ENCODE measurements around the gene EFCC1.

EFCC1 gene

DNA sequence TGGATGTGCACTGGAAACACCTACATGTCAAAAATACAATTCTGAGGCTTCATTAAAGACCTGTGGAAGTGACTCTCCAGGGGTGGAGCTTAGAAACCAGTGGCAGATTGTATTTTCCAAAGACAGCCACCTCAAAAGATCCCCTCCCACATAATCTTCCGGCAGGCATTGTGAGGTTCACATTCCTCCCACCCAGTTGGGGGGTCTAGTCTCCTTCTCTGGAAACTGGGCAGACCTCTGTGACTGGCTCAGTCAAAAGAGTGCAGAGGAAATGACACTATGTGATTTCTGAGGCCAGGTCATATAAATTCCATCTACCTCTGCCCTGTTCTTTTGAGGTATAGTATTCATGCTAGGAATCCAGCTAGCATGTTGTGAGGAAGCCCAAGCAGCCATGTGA lies 5.4 kb upstream of the EFCC1 start:
- DNase-seq = no peak

- no peak for DNase-seq
Measured at GRCh38 chr3:128996200-128996599, 4.9 kb upstream of the EFCC1 start.

DNA sequence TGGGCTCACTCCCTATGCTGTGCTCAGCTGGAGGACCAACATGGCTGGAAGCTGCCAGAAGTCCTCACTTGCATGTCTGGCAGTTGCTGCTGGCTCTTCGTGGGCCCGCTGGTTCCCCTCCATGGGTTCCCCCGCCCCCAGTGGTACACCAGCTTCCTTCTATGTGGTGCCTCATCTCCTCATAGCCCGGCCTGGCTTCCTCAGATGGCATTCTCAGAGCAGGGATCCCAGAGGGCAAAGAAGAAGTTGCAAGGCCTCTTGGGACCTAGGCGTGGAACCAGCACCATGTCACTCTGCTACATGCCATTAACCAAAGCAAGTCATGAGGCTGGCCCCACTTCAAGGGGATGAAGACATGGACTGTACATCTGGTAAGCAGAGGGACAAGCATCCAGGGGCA lies 4.4 kb upstream of the EFCC1 start:
- no peak for DNase-seq

DNA sequence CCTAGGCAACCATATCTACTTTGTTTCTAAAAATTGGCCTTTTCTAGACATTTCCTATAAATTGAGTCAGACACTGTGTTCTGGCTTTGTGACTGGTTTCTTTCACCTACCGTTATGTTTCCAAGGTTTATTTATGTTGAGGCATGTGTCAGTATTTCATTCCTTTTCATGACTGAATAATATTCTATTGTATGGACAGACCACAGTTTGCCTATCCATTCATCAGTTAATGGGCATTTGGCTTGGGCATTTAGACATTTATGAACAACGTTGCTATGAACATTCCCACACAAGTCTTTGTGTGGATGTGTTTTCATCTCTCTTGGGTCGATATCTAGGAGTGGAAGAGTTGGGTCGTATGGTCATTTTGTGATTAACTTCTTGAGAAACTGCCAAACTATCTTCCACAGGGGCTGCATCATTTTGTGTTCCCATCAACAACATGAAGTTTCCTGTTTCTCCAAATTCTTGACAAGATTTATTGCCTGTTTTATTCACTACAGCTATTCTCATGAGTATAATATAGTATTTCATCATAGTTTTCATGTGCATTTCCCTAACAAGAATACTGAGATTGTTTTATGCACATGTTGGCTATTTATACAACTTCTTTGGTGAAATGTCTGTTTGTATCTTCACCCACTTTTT lies 3.5 kb upstream of the EFCC1 start:
- no peak for DNase-seq

DNA sequence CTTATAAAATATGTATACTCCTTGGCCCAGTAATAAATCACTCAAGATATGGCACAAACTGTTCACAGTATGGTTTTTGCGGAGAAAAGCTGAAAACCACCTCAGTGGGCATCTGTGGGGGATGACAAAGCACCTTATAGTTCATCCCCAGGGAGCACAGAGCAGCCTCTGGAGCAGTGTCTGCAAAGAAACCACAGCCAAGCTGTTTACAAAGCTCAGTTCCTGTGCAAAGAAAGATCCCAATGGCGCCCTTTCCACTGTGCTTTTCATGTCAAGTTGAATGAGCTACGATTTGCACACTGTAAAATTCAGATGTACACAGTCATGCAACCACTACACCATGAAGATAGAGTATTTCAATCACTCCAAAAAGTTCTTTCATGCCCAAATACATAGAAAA lies 2.5 kb upstream of the EFCC1 start:
- no peak for DNase-seq

DNA sequence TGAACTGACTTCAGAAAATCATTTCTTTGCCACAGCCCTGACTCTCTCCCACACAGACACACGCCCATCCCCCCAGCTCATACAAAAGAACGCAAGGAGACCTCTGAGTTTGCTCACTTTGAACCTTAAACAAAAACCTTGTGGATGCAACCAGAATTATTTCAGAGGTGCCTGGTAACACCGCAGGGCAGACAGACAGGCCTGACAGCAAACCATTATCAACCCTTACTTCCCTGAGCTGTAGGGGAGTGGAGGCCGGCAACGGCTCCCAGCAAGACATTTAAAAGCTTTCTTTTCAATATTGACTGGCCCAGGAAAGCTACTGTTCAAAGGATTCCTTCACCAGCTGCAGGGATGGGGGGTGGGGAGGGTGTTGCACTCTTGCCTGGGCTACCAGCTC lies 2.0 kb upstream of the EFCC1 start:
- DNase-seq = no peak

DNA sequence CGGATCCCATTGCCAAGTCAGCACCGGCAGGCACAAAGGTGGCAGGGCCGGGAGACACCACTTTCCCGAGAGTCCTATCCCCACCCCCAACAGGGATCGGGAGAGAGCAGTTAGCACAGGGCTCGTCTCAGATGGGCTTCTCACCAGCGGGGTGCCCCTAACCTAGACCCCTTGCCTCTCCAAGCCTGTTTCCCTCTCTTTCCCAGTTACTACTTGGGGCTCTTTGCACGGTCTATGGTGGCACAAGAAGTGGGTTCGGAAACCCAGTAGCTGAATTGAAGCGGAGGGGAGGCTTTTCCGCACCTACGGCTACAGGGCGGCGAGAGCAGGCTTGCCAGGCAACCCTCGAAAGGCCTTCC lies 383 bp upstream of the EFCC1 start:
- no peak for DNase-seq

DNA sequence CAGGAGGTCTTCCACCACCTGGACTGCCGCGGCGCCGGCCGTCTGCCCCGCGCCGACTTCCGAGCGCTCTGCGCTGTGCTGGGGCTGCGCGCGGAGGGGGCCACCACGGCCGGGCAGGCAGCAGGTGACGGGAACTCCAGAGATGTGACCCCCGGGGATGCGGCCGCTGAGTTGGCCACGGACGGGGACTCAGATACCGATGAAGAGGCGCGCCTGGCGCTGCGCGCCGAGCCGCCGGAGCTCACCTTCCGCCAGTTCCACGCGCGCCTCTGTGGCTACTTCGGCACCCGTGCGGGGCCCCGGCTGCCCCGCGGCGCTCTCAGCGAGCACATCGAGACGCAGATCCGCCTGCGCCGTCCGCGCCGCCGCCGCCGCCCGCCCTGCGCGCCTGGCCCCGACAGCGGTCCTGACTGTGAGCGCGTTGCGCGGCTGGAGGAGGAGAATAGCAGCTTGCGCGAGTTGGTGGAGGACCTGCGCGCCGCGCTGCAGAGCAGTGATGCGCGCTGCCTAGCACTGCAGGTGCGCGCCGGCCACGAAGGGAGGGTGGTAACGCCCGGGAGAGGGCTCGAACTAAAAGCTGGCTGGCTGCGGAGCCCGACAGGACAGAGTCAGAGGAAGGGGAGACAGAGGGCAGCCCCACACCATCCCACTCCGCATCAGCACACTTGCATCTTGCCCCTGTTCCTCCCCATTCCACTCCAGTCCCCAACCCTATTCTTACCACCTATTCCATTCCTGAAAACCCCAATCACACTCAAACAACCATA lies 885 bp downstream of the EFCC1 start:
- no peak for DNase-seq

DNA sequence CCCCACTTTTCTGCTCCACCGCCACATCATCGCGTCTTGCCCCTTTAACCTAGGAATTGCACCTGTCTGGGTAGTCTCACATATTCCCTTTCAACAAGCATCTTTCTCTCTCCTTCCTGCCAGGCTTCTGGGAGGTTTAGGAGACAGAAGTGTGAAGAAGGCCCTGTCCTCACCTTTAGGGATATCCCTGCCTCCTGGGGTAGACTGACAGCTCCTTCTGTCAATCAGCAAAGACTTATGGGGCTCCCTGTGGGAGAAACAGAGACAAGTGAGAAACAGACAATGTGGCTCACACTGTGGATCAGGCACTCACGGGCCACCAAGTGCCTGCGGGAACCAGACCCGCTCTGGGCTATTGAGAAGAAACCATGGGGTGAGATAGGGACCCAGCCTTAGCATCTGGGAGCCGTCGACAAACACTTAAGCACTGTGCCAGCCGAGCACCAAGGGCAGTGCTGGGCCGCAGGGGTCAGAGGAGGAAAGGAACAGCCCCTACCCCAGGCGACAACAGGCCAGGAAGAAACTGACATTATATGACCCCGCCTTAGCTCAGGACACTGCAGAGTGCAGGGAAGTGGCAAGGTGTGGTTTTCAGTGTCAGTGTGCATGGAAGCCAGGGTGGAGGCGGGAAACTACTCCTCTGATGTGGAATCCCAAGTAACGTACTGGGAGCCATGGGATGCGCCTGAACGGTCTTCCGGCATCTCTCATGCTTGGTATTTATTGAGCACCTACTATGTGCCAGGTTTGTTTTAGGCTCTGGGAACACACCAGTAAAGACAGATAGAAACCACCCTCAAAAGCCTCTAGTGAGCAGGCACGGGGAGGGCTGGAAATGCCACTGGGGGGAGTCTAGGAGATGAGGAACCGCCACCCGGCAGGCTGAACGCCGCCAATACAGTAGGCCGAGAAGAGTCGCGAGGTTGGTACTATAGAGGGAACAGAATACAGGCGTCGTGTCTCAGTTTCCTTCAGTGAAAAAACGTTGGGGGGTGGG lies 1.8 kb downstream of the EFCC1 start:
- DNase-seq = no peak

GRCh38 chr3:129003578-129004112 lies 2.5 kb downstream of the EFCC1 start:
- DNase-seq = peak; percentile 53

GRCh38 chr3:129004639-129005295 lies 3.7 kb downstream of the EFCC1 start:
- DNase-seq = no peak

DNA sequence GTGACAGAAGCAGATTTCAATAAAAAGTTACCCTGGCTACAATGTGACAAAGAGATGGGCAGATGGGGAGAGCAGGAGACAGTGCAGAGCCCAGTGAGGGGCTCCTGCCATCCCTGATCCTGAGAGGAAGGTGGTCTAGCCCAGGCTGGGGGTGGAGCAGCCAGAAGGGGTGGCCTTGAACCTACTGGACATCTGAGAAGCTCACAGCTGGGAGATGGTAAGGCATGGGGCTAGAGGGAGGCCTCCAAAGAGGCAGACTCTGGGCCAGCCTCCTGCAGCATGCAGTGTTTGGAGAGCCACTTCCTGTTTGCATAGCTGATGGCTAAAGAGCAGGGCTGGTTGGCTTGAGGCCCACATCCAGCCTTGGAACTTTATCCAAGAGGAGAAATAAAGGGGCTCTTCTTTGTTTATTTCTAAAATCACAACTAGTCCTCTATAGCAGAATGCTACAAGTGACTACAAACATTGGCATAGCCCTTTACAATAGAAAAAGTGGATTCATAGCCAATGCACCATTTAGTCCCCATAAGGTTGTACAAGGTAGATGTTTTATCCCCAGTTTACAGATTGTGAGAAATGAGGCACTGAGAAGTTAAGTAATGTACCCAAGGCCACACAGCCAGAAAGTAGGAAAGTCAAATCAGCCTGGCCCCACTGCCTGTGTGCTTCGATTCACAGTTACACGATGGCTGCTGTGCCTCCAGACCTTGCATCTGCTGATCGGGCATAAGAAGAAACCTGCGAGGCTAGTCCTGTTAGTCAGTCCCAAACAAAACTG lies 4.6 kb downstream of the EFCC1 start:
- DNase-seq = no peak

- DNase-seq = no peak
Measured at GRCh38 chr3:129006864-129007263, 5.8 kb downstream of the EFCC1 start.

- no peak for DNase-seq
Measured at GRCh38 chr3:129007792-129008191, 6.7 kb downstream of the EFCC1 start.

- no peak for DNase-seq
Measured at GRCh38 chr3:129009266-129009665, 8.2 kb downstream of the EFCC1 start.

DNA sequence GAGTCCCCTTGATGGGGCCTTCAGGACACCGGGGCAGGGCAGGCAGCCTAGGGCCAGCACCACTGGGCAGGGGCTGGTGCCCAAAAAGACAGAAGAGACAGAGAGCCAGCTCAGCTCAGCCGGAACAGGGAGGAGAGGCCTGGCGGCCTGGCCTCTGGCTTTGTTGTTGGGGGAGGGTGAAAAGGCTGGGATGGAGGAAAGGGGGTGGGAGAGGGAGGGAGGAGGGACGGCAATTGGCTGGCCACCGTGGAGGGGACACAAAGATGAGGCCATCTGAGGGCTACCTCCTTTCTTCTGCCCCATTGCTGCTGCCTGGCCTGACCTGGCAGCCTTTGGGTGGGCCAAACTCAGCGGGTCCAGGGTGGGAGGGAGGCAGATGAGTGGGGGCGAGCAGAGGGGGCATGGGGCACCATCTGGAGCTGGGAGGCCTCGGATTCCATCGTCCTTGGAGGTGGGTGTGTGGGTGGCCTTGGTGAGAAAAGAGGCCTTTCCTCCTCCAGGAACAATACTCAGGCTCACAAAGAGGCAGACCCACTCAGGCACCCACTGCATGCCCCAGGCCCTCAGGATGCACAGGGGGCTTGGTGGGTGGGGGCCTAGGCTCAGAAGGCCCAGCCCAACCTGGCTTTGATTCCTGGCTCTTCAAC lies 9.3 kb downstream of the EFCC1 start:
- DNase-seq = no peak

DNA sequence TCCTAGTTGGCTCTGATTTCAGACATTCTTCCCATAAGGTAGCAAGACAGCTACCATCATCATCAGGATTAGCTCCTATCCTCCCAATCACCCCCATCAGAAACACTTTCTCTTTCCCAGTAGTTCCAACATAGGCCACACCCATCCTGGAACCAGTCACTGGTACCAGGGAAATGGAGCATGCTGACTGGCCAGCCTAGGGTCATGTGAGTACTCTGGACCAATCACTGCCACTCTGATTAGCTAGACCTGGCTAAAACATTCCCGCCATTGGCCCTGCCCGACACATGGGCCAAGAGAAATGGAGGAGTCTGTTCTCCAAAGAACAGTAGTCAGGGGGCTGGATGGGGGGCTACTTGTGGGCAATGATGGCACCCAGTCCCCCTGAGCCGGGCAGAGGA lies 12.4 kb downstream of the EFCC1 start:
- no peak for DNase-seq

DNA sequence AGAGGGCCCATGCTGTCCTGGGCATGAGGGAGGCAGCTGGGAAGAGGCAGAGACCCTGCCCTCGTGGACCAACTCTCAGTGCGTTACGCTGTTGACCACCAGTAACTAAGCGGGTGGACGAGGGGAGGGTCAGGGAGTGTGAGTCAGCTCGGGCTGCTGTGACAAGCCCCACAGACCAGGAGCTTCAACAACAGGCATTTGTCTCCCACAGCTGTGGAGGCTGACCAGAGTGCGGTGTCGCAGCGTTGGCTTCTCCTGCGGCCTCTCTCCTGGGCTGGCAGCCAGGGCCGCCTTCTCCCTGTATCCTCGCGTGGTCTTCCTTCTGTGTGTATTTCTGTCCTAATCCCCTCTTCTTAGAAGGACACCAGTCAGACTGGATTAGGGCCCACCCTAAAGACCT lies 13.0 kb downstream of the EFCC1 start:
- DNase-seq = no peak

- no peak for DNase-seq
Measured at GRCh38 chr3:129014793-129015345, 13.8 kb downstream of the EFCC1 start.

- DNase-seq = peak; percentile 40
Measured at GRCh38 chr3:129015388-129016105, 14.4 kb downstream of the EFCC1 start.
